HG03045 (cell line): ENCODE measurements around the gene ZNF282.
A peak's percentile ranks its signal among the peaks of the same experiment; 100 is the strongest.

Experiments
- ATAC-seq: cut with Tn5 transposase; IDR thresholded peaks from one replicate; pipeline ENCODE4 v1.9.1; 2021; ENCODE audit warnings: mild to moderate bottlenecking, moderate library complexity; ENCODE audit not compliant: unreplicated experiment

ZNF282 gene

GRCh38 chr7:149188637-149189259, 6.6 kb upstream of the ZNF282 start:
- ATAC-seq: no peak

DNA sequence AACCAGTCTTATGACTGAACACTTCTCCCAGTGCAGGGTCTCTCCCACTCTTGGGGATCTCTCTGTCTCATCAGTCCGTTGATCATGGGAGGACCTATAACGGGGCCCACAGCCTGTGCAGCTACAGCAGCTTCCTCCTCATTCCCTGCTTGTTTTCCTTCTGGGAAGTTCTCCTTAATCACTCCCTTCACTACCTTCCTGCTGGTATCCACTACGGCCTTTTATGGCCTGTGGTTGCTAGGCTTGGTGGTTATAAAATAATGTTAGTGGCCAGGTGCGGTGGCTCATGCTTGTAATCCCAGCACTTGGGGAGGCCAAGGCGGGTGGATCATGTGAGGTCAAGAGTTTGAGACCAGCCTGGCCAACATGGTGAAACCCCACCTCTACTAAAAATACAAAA, 3.5 kb upstream of the ZNF282 start:
- no peak for ATAC-seq

- ATAC-seq: no peak
Observed at GRCh38 chr7:149194799-149195179, 557 bp upstream of the ZNF282 start.

DNA sequence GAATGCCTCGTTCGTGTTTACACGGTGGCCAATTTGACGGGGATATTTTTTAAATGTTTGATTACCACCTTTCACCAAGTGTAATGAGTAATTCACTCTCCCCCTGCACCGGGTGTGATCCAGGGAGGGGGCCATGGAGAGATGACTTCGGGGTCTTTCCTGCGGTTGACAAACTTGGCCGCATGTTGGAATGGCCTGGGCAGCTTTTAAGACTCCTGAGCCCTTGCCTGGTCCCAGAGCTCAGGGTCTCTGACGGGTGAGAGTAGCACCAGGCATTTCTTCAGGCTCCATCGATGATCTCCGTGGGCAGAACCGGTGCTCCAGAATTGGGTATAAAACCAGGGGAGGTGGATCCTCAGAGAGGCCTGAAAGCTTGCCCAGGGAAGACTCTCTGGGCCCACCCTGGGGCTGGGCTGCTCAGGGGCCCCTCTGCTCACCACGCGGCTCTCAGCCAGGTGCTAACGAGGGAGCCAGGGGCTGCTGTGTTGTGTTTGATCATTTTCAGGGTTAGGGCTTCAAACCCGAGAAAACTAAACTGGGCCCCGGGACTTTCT, 882 bp downstream of the ZNF282 start:
- peak; percentile 10 for ATAC-seq

GRCh38 chr7:149196705-149197171, 1.4 kb downstream of the ZNF282 start:
- peak; percentile 11 for ATAC-seq

- ATAC-seq: no peak
Observed at GRCh38 chr7:149197675-149198074, 2.3 kb downstream of the ZNF282 start.

DNA sequence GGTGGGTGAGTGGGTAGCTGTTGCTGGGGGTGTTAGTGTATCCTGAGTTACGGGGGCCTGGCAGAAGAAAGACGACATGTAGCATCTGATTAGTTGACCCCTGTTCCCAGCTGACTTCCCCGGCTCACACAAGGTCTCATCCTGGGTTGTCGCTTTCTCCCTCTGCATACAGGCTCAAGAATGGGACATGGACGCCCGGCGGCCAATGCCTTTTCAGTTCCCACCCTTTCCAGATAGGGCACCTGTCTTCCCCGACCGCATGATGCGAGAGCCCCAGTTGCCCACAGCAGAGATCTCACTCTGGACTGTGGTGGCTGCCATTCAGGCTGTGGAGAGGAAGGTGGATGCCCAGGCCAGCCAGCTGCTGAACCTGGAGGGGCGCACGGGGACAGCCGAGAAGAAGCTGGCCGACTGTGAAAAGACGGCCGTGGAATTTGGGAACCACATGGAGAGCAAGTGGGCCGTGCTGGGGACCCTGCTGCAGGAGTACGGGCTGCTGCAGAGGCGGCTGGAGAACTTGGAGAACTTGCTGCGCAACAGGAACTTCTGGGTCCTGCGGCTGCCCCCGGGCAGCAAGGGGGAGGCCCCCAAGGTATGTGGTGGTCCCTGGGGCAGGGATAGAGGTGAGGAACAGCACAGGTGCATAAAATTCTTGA, 2.9 kb downstream of the ZNF282 start:
- ATAC-seq: no peak

GRCh38 chr7:149199234-149199995, 4.1 kb downstream of the ZNF282 start:
- no peak for ATAC-seq

DNA sequence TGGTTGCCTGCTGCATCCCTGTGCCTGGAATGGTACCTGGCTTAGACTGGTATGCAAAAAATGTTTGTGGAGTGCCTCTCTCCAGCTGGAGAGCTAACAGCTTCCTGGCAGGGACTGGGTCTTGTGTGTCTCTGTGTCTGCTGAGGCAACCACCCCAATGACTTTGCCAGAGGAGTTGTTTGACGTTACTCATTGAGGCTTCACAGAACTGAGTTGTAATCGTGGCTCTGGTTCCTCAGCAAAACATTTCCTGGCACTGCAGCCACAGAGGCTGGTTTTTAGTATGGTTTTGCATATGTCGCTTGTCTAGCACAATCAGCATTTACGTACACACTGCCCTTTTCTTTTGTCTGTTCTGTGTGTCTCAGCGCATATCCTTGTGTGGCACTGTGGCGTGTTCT, 7.5 kb downstream of the ZNF282 start:
- no peak for ATAC-seq

GRCh38 chr7:149205690-149206381, 10.5 kb downstream of the ZNF282 start:
- ATAC-seq: no peak

GRCh38 chr7:149207324-149208035, 12.1 kb downstream of the ZNF282 start:
- no peak for ATAC-seq

GRCh38 chr7:149209518-149210269, 14.3 kb downstream of the ZNF282 start:
- no peak for ATAC-seq

- ATAC-seq: no peak
Observed at GRCh38 chr7:149210551-149210950, 15.2 kb downstream of the ZNF282 start.

DNA sequence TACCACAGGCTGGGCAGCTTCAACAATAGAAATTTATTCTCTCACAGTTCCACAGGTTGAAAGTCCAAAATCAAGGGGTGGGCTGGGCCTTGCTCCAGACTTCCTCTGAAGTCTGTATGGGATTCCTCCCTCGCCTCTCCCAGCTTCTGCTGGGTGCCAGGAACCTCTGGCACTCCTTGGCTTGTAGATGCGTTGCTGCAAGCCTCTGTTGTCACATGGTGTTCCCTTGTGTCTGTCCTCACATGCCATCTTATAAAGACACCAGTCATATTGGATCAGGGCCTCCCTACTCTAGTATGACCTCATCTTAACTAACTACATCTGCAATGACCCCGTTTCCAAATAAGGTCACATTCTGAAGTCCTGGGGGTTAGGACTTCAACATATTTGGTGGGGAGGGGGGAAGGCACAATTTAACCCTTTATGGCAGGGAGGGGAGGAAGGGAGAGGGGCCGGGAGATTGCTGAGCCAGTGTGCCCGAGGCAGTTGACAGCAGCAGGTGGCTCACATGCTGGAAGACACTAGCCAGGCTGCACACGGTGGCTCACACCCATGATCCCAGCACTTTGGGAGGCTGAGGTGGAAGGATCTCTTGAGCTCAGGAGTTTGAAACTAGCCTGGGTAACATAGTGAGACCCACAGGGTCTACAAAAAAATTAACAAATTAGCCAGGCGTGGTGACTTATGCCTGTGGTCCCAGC, 18.8 kb downstream of the ZNF282 start:
- ATAC-seq: no peak

- no peak for ATAC-seq
Observed at GRCh38 chr7:149216402-149216801, 21.1 kb downstream of the ZNF282 start.

DNA sequence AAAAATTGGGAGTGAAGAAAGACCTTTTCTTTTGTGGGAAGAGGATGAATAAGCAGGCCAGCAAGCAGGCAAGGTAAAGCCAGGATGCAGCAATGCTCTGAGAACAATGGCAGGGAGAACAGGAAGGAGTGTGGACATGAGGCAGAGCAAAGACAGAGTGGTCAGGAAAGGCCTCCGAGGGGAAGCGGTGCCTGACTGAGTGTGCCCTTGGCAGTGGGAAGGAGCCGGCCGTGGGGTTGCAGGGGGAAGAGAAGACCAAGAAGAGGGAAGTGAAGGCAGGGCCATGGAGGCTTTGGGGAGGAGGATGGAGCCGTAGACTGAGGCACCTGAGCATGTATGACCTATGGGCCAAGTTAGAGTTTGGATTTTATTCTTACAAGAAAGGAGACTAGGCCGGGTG, 22.2 kb downstream of the ZNF282 start:
- ATAC-seq: no peak

- no peak for ATAC-seq
Observed at GRCh38 chr7:149218469-149219420, 23.4 kb downstream of the ZNF282 start.

GRCh38 chr7:149220534-149220933, 25.2 kb downstream of the ZNF282 start:
- no peak for ATAC-seq
